Endothelial cell of umbilical vein (primary cell): ENCODE results near the gene NPB. TPM values are rescaled to one million over a fixed set of nuclear protein-coding genes. Genes with fewer than 3 reads are reported as not detected.

Source experiments
- BruUV-seq: library from RNA; stranded (reverse); fragments of 400-500 nt; replicated peaks from 2 replicates; lab custom pipeline; 2021; lab: Mats Ljungman, UMichigan
- CTCF ChIA-PET: fragments of 300-600, 350-600 bp; sonication (Branson Sonifier 250); formaldehyde crosslinking; loops from one replicate; lab custom pipeline; 2021; ENCODE audit warnings: antibody characterized with exemption, inconsistent platforms; lab: Charles Lee
- POLR2A ChIA-PET: fragments of 300-600, 350-600 bp; sonication (Branson Sonifier 250); formaldehyde crosslinking; loops from one replicate; lab custom pipeline; 2021; ENCODE audit warnings: antibody characterized with exemption, inconsistent platforms; lab: Charles Lee
- DNase-seq: peaks from one replicate; pipeline ENCODE4 v3.0.0-alpha.2; 2011; ENCODE audit warnings: low read depth, low spot score
- FAIRE-seq: peaks from 2 replicates; lab custom pipeline; 2011; peaks lifted over from hg19 to GRCh38; lab: Jason Lieb, UNC
- H2AFZ ChIP-seq: 2 replicates; pipeline ENCODE4 v1.6.0; 2012; ENCODE audit warnings: low read depth, low read length, control low read depth, inconsistent platforms
- H3K27ac ChIP-seq: 2 replicates; pipeline ENCODE4 v1.5.1; 2011; ENCODE audit warnings: low read depth, mild to moderate bottlenecking, control low read depth, low read length, moderate library complexity; ENCODE audit not compliant: insufficient read depth
- H3K27me3 ChIP-seq, 2 experiments: 2 replicates each; pipeline versions ENCODE4 v1.6.0 to v1.6.1; 2011; ENCODE audit warnings: low read length in 2 of 2, mixed read lengths in 1 of 2; ENCODE audit not compliant: control insufficient read depth in 2 of 2, insufficient read depth in 2 of 2
- H3K36me3 ChIP-seq, 2 experiments: 2 replicates in 1 of 2; 3 replicates in 1 of 2; pipeline ENCODE4 v1.5.1; 2011; ENCODE audit warnings: low read length in 2 of 2, mild to moderate bottlenecking in 1 of 2, moderate library complexity in 1 of 2; ENCODE audit not compliant: control insufficient read depth in 2 of 2, insufficient read depth in 2 of 2; ENCODE audit errors: extremely low read depth in 1 of 2
- H3K4me1 ChIP-seq: 3 replicates; pipeline ENCODE4 v1.5.1; 2011; ENCODE audit warnings: mild to moderate bottlenecking, low read length; ENCODE audit not compliant: control insufficient read depth, insufficient read depth; ENCODE audit errors: extremely low read depth
- H3K4me2 ChIP-seq: 2 replicates; pipeline ENCODE4 v1.6.1; 2011; ENCODE audit warnings: low read length, control low read depth, mixed read lengths; ENCODE audit not compliant: insufficient read depth
- H3K4me3 ChIP-seq, 3 experiments: fragments of 200-600 bp in 1 of 3; sonication (generic), shearing (Covaris generic) in 1 of 3; replicated peaks in 1 of 3; 2 replicates each; pipeline ENCODE4 v1.5.1; 2011 to 2016; ENCODE audit warnings: control low read depth in 3 of 3, low read length in 3 of 3, mild to moderate bottlenecking in 2 of 3, inconsistent platforms in 1 of 3, low read depth in 1 of 3, moderate library complexity in 1 of 3; ENCODE audit not compliant: insufficient read depth in 1 of 3
- H3K79me2 ChIP-seq: 2 replicates; pipeline ENCODE4 v1.6.0; 2012; ENCODE audit warnings: low read length, inconsistent platforms; ENCODE audit not compliant: control insufficient read depth, insufficient read depth
- H3K9ac ChIP-seq: replicated peaks from 2 replicates; pipeline ENCODE3; 2011; ENCODE audit warnings: low read length, control low read depth; ENCODE audit not compliant: insufficient read depth; ENCODE audit errors: extremely low read depth
- H3K9me1 ChIP-seq: replicated peaks from 3 replicates; pipeline ENCODE4 v1.6.0; 2011; ENCODE audit warnings: mild to moderate bottlenecking, low read length; ENCODE audit not compliant: control insufficient read depth, insufficient read depth; ENCODE audit errors: extremely low read depth
- H3K9me3 ChIP-seq: replicated peaks from 2 replicates; pipeline ENCODE4 v1.5.1; 2012; ENCODE audit warnings: low read length, inconsistent platforms; ENCODE audit not compliant: control insufficient read depth, insufficient read depth
- H4K20me1 ChIP-seq: replicated peaks from 2 replicates; pipeline ENCODE3; 2011; ENCODE audit warnings: mild to moderate bottlenecking, low read length; ENCODE audit not compliant: control insufficient read depth, insufficient read depth; ENCODE audit errors: extremely low read depth
- EZH2 ChIP-seq: IDR thresholded peaks from 2 replicates; pipeline ENCODE4 v1.6.1; 2012; ENCODE audit warnings: borderline replicate concordance, low read depth, mild to moderate bottlenecking, moderate library complexity, low read length, inconsistent platforms; ENCODE audit not compliant: severe bottlenecking
- FOS ChIP-seq: IDR thresholded peaks from 2 replicates; pipeline ENCODE4 v1.6.1; 2011; ENCODE audit warnings: mild to moderate bottlenecking, low read length, moderate library complexity, borderline replicate concordance; ENCODE audit not compliant: insufficient read depth
- GATA2 ChIP-seq: IDR thresholded peaks from 2 replicates; pipeline ENCODE4 v1.7.0; 2011; ENCODE audit warnings: low read depth, mild to moderate bottlenecking, moderate library complexity, mixed read lengths, low read length; ENCODE audit not compliant: insufficient read length, insufficient read depth
- JUN ChIP-seq: IDR thresholded peaks from 2 replicates; pipeline ENCODE4 v1.6.1; 2011; ENCODE audit warnings: borderline replicate concordance, low read depth; ENCODE audit not compliant: insufficient read length, insufficient read depth
- MYC ChIP-seq: IDR thresholded peaks from one replicate; pipeline ENCODE4 v1.6.1; 2011; ENCODE audit warnings: mild to moderate bottlenecking, low read depth, low read length
- POLR2A ChIP-seq: IDR thresholded peaks from 2 replicates; pipeline ENCODE4 v1.6.1; 2012; ENCODE audit warnings: low read depth, mild to moderate bottlenecking, control low read depth, low read length
- dilution Hi-C: fragments of 300-500 bp; cut with MboI; formaldehyde crosslinking; loops from one replicate; pipeline ENCODE4 v1.15.0; 2019; ENCODE audit warnings: low sequenced_read_pairs; ENCODE audit not compliant: extremely low pct_ligation_motif_present
- intact Hi-C: fragments of 100-400 bp; cut with micrococcal nuclease; formaldehyde crosslinking; loops from one replicate; pipeline ENCODE4 v1.10.0; 2022
- polyA plus RNA-seq, 4 experiments: library from polyadenylated mRNA; depleted of rRNA in 3 of 4; stranded (reverse) in 3 of 4; unstranded in 1 of 4; fragments of >200 nt; gene quantifications; 2 replicates each; pipeline versions ENCODE4 v1.2.1 to v1.2.3, GENCODE V29; 2011 to 2012; ENCODE audit warnings: missing spikeins in 1 of 4
- total RNA-seq: library from RNA; stranded (reverse); gene quantifications from 2 replicates; pipeline ENCODE4 v1.2.3, GENCODE V29; 2021
- TF ChIP-seq, protein P1 (sequence below): IDR thresholded peaks from 2 replicates; pipeline ENCODE4 v1.6.1; 2011; ENCODE audit not compliant: insufficient read depth, insufficient read length
- TF ChIP-seq, protein P2 (sequence below), 2 donors: IDR thresholded peaks; 1 replicate in 1 of 2; 2 replicates in 1 of 2; pipeline ENCODE4 v1.5.1; 2011; ENCODE audit warnings: low read length in 2 of 2, mild to moderate bottlenecking in 2 of 2, moderate library complexity in 2 of 2, control low read depth in 1 of 2, inconsistent platforms in 1 of 2, low read depth in 1 of 2; ENCODE audit not compliant: insufficient read depth in 1 of 2; ENCODE audit errors: extremely low read depth in 1 of 2

NPB gene
- total and polyA plus RNA-seq, 2 donors (not counting 3 experiments of a cell fraction or from before 2014, with no cell fraction given) = 0.33 to 0.42 TPM

DNA sequence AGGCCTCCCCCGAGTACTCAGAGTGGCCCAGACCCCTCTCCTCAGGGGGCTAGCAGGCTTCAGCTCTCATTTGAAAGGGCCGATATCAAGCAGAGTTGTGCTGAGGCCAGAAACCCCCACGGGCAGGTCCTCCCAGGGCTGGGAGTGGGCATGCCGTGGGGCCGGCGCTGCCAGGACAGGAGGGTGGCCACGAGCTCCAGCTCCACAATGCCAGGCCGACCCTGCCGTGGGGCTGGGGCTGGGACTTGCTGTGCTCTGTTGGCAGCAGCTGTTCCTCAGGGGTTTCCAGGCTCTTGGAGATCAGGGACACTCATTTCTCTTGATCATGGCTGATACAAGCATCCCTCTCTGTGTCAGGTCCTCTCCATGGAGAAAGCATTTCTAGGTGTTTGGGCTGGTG lies 3.2 kb upstream of the NPB start:
- no peak overlapping the region for H3K27ac ChIP-seq

DNA sequence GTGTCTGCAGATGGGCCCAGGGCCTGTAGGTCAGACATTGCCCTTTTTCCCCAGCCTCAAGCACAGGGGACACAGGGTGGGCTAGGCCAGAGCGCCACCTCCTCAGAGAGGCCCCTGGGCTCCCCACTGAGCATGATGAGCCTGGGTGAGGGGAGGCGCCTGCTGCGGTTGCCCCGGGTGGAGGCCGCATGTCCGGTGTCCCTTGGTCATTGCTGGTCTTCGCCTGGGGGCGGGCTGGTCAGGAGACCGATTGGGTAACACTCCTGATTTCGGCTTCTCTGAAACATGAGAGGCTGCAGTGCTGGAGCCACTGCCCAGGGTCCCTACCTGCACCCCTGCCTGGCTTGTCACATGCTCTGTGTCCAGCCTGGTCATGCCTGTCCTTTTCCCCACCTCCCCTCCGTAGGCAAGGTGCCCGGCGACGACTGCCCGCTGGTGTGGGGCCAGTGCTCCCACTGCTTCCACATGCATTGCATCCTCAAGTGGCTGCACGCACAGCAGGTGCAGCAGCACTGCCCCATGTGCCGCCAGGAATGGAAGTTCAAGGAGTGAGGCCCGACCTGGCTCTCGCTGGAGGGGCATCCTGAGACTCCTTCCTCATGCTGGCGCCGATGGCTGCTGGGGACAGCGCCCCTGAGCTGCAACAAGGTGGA lies 2.4 kb upstream of the NPB start:
- CTCF ChIA-PET = no interaction called here
- Histone ChIP-seq H3K4me2 (no peak overlapping the region), H3K9me1 (no peaks in the 10 kb centered on the region), H3K36me3 (peaks cover 7 to 12% of the 10 kb centered on the region in 2 experiments), H4K20me1 (no peaks in the 10 kb centered on the region), H3K9ac (no peak overlapping the region), H3K27me3 (no peaks in the 10 kb centered on the region), H3K4me1 (peaks cover 3% of the 10 kb centered on the region), H3K9me3 (no peaks in the 10 kb centered on the region), H3K79me2 (no peaks in the 10 kb centered on the region), H3K4me3 (no peak overlapping the region), H2AFZ (no peak overlapping the region), H3K27ac (no peak overlapping the region)
- FAIRE-seq = no peak
- POLR2A ChIA-PET = no interaction called here
- intact Hi-C loops (no loop called here), dilution Hi-C loops (no loop called here)
- TF ChIP-seq MYC (no peak), GATA2 (no peak), EZH2 (no peak), FOS (no peak), POLR2A (no peak), JUN (no peak)
- TF ChIP-seq, protein P1, sequence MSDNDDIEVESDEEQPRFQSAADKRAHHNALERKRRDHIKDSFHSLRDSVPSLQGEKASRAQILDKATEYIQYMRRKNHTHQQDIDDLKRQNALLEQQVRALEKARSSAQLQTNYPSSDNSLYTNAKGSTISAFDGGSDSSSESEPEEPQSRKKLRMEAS = no peak
- no peak for DNase-seq
- BruUV-seq = no TSS peak

More for the DNA sequence above, 3.2 kb upstream of the NPB start:
- Histone ChIP-seq H3K9me1 (no peaks in the 10 kb centered on the region), H2AFZ (no peak overlapping the region), H3K4me3 (no peak overlapping the region), H3K9me3 (no peaks in the 10 kb centered on the region), H3K36me3 (peaks cover 7 to 9% of the 10 kb centered on the region in 2 experiments), H3K4me2 (no peak overlapping the region), H3K79me2 (no peaks in the 10 kb centered on the region), H3K9ac (no peak overlapping the region), H3K27me3 (no peaks in the 10 kb centered on the region), H4K20me1 (no peaks in the 10 kb centered on the region), H3K4me1 (peaks cover 3% of the 10 kb centered on the region)
- ChIA-PET CTCF (no interaction called here), POLR2A (no interaction called here)
- intact Hi-C loops = no loop called here
- TF ChIP-seq FOS = no peak
- TF ChIP-seq, protein P2, sequence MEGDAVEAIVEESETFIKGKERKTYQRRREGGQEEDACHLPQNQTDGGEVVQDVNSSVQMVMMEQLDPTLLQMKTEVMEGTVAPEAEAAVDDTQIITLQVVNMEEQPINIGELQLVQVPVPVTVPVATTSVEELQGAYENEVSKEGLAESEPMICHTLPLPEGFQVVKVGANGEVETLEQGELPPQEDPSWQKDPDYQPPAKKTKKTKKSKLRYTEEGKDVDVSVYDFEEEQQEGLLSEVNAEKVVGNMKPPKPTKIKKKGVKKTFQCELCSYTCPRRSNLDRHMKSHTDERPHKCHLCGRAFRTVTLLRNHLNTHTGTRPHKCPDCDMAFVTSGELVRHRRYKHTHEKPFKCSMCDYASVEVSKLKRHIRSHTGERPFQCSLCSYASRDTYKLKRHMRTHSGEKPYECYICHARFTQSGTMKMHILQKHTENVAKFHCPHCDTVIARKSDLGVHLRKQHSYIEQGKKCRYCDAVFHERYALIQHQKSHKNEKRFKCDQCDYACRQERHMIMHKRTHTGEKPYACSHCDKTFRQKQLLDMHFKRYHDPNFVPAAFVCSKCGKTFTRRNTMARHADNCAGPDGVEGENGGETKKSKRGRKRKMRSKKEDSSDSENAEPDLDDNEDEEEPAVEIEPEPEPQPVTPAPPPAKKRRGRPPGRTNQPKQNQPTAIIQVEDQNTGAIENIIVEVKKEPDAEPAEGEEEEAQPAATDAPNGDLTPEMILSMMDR (IDR thresholded peaks at IDR 0.05; ENCODE audit: extremely low read depth in 1 of 2, insufficient read depth in 1 of 2, low read depth in 1 of 2, low read length in 2 of 2) = no peak
- TF ChIP-seq EZH2 = no peak
- no peak for TF ChIP-seq MYC
- dilution Hi-C loops = no loop called here
- no TSS peak for BruUV-seq
- DNase-seq (no peak), FAIRE-seq (no peak)
